Fibroblast of villous mesenchyme (primary cell): ENCODE data around the gene PLXNA2. TPM values are rescaled to one million over a fixed set of nuclear protein-coding genes. Genes with fewer than 3 reads are reported as not detected.

ENCODE experiments used
- DNase-seq: peaks from one replicate; pipeline ENCODE4 v3.0.0-alpha.2; 2010; ENCODE audit warnings: low read depth
- H3K4me3 ChIP-seq: 2 replicates; pipeline ENCODE4 v1.5.1; 2011; ENCODE audit warnings: low read depth, mild to moderate bottlenecking, low read length
- CTCF ChIP-seq: IDR thresholded peaks from 2 replicates; pipeline ENCODE4 v1.5.1; 2012; ENCODE audit warnings: low read depth, mild to moderate bottlenecking, low read length; ENCODE audit not compliant: insufficient read depth
- total RNA-seq: library from RNA; depleted of rRNA; stranded (reverse); fragments of >200 nt; gene quantifications from 2 replicates; pipeline ENCODE4 v1.2.3, GENCODE V29; 2012

Gene PLXNA2
- total RNA-seq, 1 donor, result 0.86 TPM

GRCh38 chr1:208218237-208219097 is 25.7 kb downstream of the PLXNA2 start:
- no peak overlapping the region for H3K4me3 ChIP-seq
- no peak for TF ChIP-seq CTCF
- DNase-seq, result no peak

GRCh38 chr1:208217781-208218180 is 26.4 kb downstream of the PLXNA2 start:
- H3K4me3 ChIP-seq, result no peak overlapping the region
- no peak for TF ChIP-seq CTCF
- DNase-seq, result no peak

GRCh38 chr1:208216806-208217205 is 27.4 kb downstream of the PLXNA2 start:
- DNase-seq, result no peak
- no peak for TF ChIP-seq CTCF

GRCh38 chr1:208216062-208216461 is 28.1 kb downstream of the PLXNA2 start:
- TF ChIP-seq CTCF, result no peak
- DNase-seq, result peak; percentile 64
- no peak overlapping the region for H3K4me3 ChIP-seq

More at GRCh38 chr1:208216806-208217205, 27.4 kb downstream of the PLXNA2 start:
- H3K4me3 ChIP-seq, result no peak overlapping the region

GRCh38 chr1:208215393-208215792 is 28.8 kb downstream of the PLXNA2 start:
- no peak for TF ChIP-seq CTCF
- DNase-seq, result no peak
- H3K4me3 ChIP-seq, result no peak overlapping the region

GRCh38 chr1:208213786-208214185 is 30.4 kb downstream of the PLXNA2 start:
- TF ChIP-seq CTCF, result no peak
- H3K4me3 ChIP-seq, result no peak overlapping the region
- DNase-seq, result no peak
